Measurements from ENCODE around the gene GNAZ.

GNAZ gene

GRCh38 chr22:23159291-23159630 lies 88.9 kb downstream of the GNAZ start:
- Histone ChIP-seq H3K79me2 (ENCODE audit: low read length) (peaks cover 39% of the 10 kb centered on the region), H3K27me3 (replicated peaks; ENCODE audit: insufficient read depth, low read length) (no peaks in the 10 kb centered on the region), H3K27ac (ENCODE audit: low read length) (no peak overlapping the region), H3K4me2 (ENCODE audit: low read depth, low read length) (peak overlapping the region; percentile 95), H3K4me1 (ENCODE audit: low read length) (peaks cover 20% of the 10 kb centered on the region), H3F3A (ENCODE audit: insufficient read depth, low read length) (peaks cover 24% of the 10 kb centered on the region), H2AFZ (ENCODE audit: low read length) (no peak overlapping the region), H4K20me1 (ENCODE audit: insufficient read depth, low read length) (no peaks in the 10 kb centered on the region), H3K36me3 (replicated peaks; ENCODE audit: insufficient read depth, low read length) (peaks cover 7% of the 10 kb centered on the region; the same call in 1 of the 2 replicates), H3K9me3 (replicated peaks; ENCODE audit: insufficient read depth, low read length) (no peaks in the 10 kb centered on the region), H3K4me3 (ENCODE audit: low read length) (peak overlapping the region; percentile 95), H3K9me2 (replicated peaks; ENCODE audit: insufficient read depth, low read length) (no peaks in the 10 kb centered on the region), H3K9ac (ENCODE audit: low read length) (peak overlapping the region; percentile 99; the same call in 1 of the 2 replicates)
- TF ChIP-seq EZH2 (optimal IDR thresholded peaks at IDR 0.05; ENCODE audit: low read depth, low read length), result no peak
- TF ChIP-seq EZH2phosphoT487 (IDR thresholded peaks at IDR 0.05; ENCODE audit: low read length), result no peak
- TF ChIP-seq CTCF (IDR thresholded peaks at IDR 0.05; ENCODE audit: low read length), result no peak
- no peak for DNase-seq

DNA sequence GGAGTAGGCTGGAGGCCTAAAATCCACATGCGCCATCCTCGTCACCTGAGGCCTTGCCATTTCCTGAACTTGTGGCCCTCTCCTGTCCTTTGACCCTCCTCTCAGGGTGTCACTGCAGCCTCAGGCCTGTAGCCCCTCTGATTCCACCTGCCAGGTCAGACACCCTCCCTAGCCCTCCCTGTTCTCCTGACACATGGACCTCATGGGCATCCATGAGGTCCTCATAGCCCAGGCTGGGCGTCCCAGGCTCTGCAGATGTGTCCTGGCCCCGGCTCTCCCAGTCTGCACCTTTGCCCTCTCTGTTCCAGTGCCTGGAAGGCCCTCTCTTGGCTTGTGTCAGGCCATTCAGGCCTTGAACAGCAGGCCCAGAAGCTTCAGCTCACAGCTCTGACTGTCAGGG lies 90.7 kb downstream of the GNAZ start:
- H3K4me2 ChIP-seq (ENCODE audit: low read depth, low read length), result no peak overlapping the region
- no peak overlapping the region for H3K4me3 ChIP-seq (ENCODE audit: low read length)
- H3K79me2 ChIP-seq (ENCODE audit: low read length), result peaks cover 39% of the 10 kb centered on the region
- TF ChIP-seq EZH2phosphoT487 (IDR thresholded peaks at IDR 0.05; ENCODE audit: low read length) (no peak), CTCF (IDR thresholded peaks at IDR 0.05; ENCODE audit: low read length) (no peak)
- peaks cover 30% of the 10 kb centered on the region for H3F3A ChIP-seq (ENCODE audit: insufficient read depth, low read length)
- H2AFZ ChIP-seq (ENCODE audit: low read length), result no peak overlapping the region
- H3K27ac ChIP-seq (ENCODE audit: low read length), result no peak overlapping the region
- no peaks in the 10 kb centered on the region for H3K9me3 ChIP-seq (replicated peaks; ENCODE audit: insufficient read depth, low read length)
- H3K4me1 ChIP-seq (ENCODE audit: low read length), result peaks cover 14% of the 10 kb centered on the region
- H3K36me3 ChIP-seq (replicated peaks; ENCODE audit: insufficient read depth, low read length), result peaks cover 7% of the 10 kb centered on the region; the same call in 1 of the 2 replicates
- no peaks in the 10 kb centered on the region for H3K9me2 ChIP-seq (replicated peaks; ENCODE audit: insufficient read depth, low read length)
- H4K20me1 ChIP-seq (ENCODE audit: insufficient read depth, low read length), result no peaks in the 10 kb centered on the region
- H3K27me3 ChIP-seq (replicated peaks; ENCODE audit: insufficient read depth, low read length), result no peaks in the 10 kb centered on the region
- DNase-seq, result no peak
- no peak overlapping the region for H3K9ac ChIP-seq (ENCODE audit: low read length)

- Histone ChIP-seq H3K27ac (ENCODE audit: low read length) (no peak overlapping the region), H2AFZ (ENCODE audit: low read length) (no peak overlapping the region), H3K9ac (ENCODE audit: low read length) (no peak overlapping the region), H4K20me1 (ENCODE audit: insufficient read depth, low read length) (no peaks in the 10 kb centered on the region), H3K4me1 (ENCODE audit: low read length) (peaks cover 11% of the 10 kb centered on the region), H3K4me2 (ENCODE audit: low read depth, low read length) (no peak overlapping the region), H3K4me3 (ENCODE audit: low read length) (no peak overlapping the region), H3K9me2 (replicated peaks; ENCODE audit: insufficient read depth, low read length) (no peaks in the 10 kb centered on the region), H3K36me3 (replicated peaks; ENCODE audit: insufficient read depth, low read length) (peaks cover 7% of the 10 kb centered on the region; the same call in 1 of the 2 replicates), H3F3A (ENCODE audit: insufficient read depth, low read length) (peaks cover 25% of the 10 kb centered on the region), H3K79me2 (ENCODE audit: low read length) (peaks cover 39% of the 10 kb centered on the region), H3K27me3 (replicated peaks; ENCODE audit: insufficient read depth, low read length) (no peaks in the 10 kb centered on the region), H3K9me3 (replicated peaks; ENCODE audit: insufficient read depth, low read length) (no peaks in the 10 kb centered on the region)
- DNase-seq, result no peak
- TF ChIP-seq EZH2 (optimal IDR thresholded peaks at IDR 0.05; ENCODE audit: low read depth, low read length) (no peak), CTCF (IDR thresholded peaks at IDR 0.05; ENCODE audit: low read length) (no peak), EZH2phosphoT487 (IDR thresholded peaks at IDR 0.05; ENCODE audit: low read length) (no peak)
These were observed 91.3 kb downstream of the GNAZ start for GRCh38 chr22:23161574-23161973.
